ENCODE measurements around the gene KCNG3.

- TF ChIP-seq, protein P1, sequence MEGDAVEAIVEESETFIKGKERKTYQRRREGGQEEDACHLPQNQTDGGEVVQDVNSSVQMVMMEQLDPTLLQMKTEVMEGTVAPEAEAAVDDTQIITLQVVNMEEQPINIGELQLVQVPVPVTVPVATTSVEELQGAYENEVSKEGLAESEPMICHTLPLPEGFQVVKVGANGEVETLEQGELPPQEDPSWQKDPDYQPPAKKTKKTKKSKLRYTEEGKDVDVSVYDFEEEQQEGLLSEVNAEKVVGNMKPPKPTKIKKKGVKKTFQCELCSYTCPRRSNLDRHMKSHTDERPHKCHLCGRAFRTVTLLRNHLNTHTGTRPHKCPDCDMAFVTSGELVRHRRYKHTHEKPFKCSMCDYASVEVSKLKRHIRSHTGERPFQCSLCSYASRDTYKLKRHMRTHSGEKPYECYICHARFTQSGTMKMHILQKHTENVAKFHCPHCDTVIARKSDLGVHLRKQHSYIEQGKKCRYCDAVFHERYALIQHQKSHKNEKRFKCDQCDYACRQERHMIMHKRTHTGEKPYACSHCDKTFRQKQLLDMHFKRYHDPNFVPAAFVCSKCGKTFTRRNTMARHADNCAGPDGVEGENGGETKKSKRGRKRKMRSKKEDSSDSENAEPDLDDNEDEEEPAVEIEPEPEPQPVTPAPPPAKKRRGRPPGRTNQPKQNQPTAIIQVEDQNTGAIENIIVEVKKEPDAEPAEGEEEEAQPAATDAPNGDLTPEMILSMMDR (conservative IDR thresholded peaks at IDR 0.05 in 1 of 2, IDR thresholded peaks at IDR 0.05 in 1 of 2; ENCODE audit: extremely low read depth in 1 of 2, insufficient read depth in 1 of 2, low read depth in 1 of 2, low read length in 2 of 2) = no peak
- no peak for TF ChIP-seq EZH2 (IDR thresholded peaks at IDR 0.05; ENCODE audit: borderline replicate concordance, low read length)
Measured at GRCh38 chr2:42495611-42496010, 1.8 kb upstream of the KCNG3 start.

Data from mammary epithelial cell (primary cell).